SK-N-MC (cell line): Measurements from ENCODE around the gene VN1R5.

Experiments used
- EZH2 ChIP-seq: fragments of 200-600 bp; sonication (generic); IDR thresholded peaks from one replicate; pipeline ENCODE4 v1.6.1; 2017; ENCODE audit warnings: antibody characterized with exemption
- FOXP2 ChIP-seq: optimal IDR thresholded peaks from 2 replicates; pipeline ENCODE3; 2011; ENCODE audit warnings: mild to moderate bottlenecking, moderate library complexity; ENCODE audit not compliant: insufficient read depth; ENCODE audit errors: extremely low read length, control extremely low read depth
- POLR2AphosphoS5 ChIP-seq: IDR thresholded peaks from 2 replicates; pipeline ENCODE4 v1.6.1; 2012; ENCODE audit warnings: mild to moderate bottlenecking, low read depth, low read length, borderline replicate concordance

DNA sequence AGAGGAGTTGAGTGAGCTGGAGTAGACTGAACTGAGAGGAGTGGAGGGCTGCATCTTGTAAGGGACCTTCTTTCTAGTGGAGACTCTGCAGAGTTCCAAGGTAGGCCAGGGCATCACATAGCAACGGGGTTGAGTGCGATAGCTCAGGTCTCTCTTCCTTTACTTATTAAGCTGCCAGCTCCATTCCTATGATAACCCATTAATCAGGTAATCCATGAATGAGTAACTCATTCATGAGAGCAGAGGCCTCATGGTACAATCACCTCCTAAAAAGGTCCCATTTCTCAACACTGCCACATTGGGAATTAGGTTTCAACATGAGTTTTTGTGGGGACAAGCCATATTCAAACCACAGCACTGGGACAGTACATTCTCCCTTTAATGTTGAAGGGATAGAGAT, 21.3 kb downstream of the VN1R5 start:
- TF ChIP-seq FOXP2 (no peak), POLR2AphosphoS5 (no peak), EZH2 (no peak)
